SU-DHL-6 (cell line): ENCODE results near the gene SDF2L1.
A peak's percentile ranks its signal among the peaks of the same experiment; 100 is the strongest.

Source experiments
- H2AFZ ChIP-seq: fragments of 200-600 bp; sonication (generic); 2 replicates; pipeline ENCODE4 v1.6.1; 2014; ENCODE audit warnings: low read depth, mild to moderate bottlenecking, moderate library complexity, mixed read lengths, antibody characterized with exemption, low read length; ENCODE audit not compliant: severe bottlenecking
- H3F3A ChIP-seq: fragments of 200-600 bp; shearing (Covaris generic); 2 replicates; pipeline ENCODE4 v1.6.0; 2016; ENCODE audit warnings: antibody characterized with exemption, mild to moderate bottlenecking; ENCODE audit not compliant: insufficient read depth
- H3K27ac ChIP-seq: fragments of 200-600 bp; sonication (generic); 2 replicates; pipeline ENCODE4 v1.5.1; 2016; ENCODE audit warnings: low read depth, mild to moderate bottlenecking, low read length, moderate library complexity, mixed read lengths
- H3K27me3 ChIP-seq: fragments of 200-600 bp; sonication (generic), shearing (Covaris generic); 2 replicates; pipeline ENCODE4 v1.6.0; 2014; ENCODE audit warnings: mild to moderate bottlenecking, low read length
- H3K36me3 ChIP-seq: fragments of 200-600 bp; sonication (generic); 2 replicates; pipeline ENCODE4 v1.6.1; 2014; ENCODE audit warnings: mild to moderate bottlenecking, low read length, mixed read lengths
- H3K4me2 ChIP-seq: fragments of 300-600, 200-600 bp; shearing (Covaris generic), sonication (generic); 2 replicates; pipeline ENCODE4 v1.6.0; 2014; ENCODE audit warnings: low read length, low read depth, mild to moderate bottlenecking; ENCODE audit not compliant: poor library complexity, severe bottlenecking
- H3K4me3 ChIP-seq: fragments of 200-600 bp; sonication (generic); 2 replicates; pipeline ENCODE4 v1.5.1; 2014; ENCODE audit warnings: antibody characterized with exemption, low read length, mild to moderate bottlenecking, mixed read lengths; ENCODE audit not compliant: insufficient read depth, poor library complexity, severe bottlenecking
- H3K79me2 ChIP-seq: fragments of 200-600 bp; sonication (generic); 2 replicates; pipeline ENCODE4 v1.6.1; 2014; ENCODE audit warnings: mild to moderate bottlenecking, low read length, moderate library complexity; ENCODE audit not compliant: insufficient read depth
- H3K9ac ChIP-seq: fragments of 200-600 bp; sonication (generic); 2 replicates; pipeline ENCODE4 v1.7.0; 2014; ENCODE audit warnings: mild to moderate bottlenecking, low read length
- H3K9me2 ChIP-seq: fragments of 200-600 bp; sonication (generic); replicated peaks from 2 replicates; pipeline ENCODE4 v1.6.1; 2014; ENCODE audit warnings: low read length; ENCODE audit not compliant: insufficient read depth
- H3K9me3 ChIP-seq: fragments of 200-600 bp; sonication (generic); 2 replicates; pipeline ENCODE4 v1.6.1; 2014; ENCODE audit warnings: low read length, mixed read lengths; ENCODE audit not compliant: insufficient read depth
- H4K20me1 ChIP-seq: fragments of 200-600 bp; sonication (generic); 2 replicates; pipeline ENCODE4 v1.6.1; 2014; ENCODE audit warnings: low read depth, mild to moderate bottlenecking, antibody characterized with exemption, low read length, moderate library complexity, mixed read lengths
- EZH2phosphoT487 ChIP-seq: fragments of 200-600 bp; sonication (generic), shearing (Covaris generic); conservative IDR thresholded peaks from 2 replicates; pipeline ENCODE4 v1.6.1; 2018; ENCODE audit warnings: mild to moderate bottlenecking, antibody characterized with exemption, low read length, moderate library complexity, mixed read lengths
- TF ChIP-seq, protein P1 (sequence below): fragments of 200-600 bp; sonication (generic); IDR thresholded peaks from one replicate; pipeline ENCODE4 v1.5.1; 2017; ENCODE audit warnings: antibody characterized with exemption, mild to moderate bottlenecking, low read length, moderate library complexity; ENCODE audit not compliant: insufficient read depth, poor library complexity, severe bottlenecking

SDF2L1 gene

DNA sequence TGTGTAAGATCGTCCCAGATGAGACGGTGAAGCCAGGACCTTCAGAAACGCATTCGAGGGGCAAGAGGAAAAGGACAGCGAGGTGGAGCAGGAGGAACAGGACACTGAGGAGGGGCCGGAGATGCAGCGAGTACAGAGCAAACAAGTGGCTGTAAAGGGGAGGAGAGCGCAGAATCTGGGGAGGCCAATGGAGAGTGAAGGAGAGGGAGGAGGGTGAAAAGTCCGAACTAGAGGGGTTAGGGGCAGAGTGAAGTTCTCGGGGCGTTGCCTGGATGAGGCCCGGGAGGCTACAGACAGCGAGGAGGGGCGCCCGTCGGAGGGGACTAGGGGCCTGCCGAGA is 14.9 kb downstream of the SDF2L1 start:
- H2AFZ ChIP-seq, result no peak overlapping the region

DNA sequence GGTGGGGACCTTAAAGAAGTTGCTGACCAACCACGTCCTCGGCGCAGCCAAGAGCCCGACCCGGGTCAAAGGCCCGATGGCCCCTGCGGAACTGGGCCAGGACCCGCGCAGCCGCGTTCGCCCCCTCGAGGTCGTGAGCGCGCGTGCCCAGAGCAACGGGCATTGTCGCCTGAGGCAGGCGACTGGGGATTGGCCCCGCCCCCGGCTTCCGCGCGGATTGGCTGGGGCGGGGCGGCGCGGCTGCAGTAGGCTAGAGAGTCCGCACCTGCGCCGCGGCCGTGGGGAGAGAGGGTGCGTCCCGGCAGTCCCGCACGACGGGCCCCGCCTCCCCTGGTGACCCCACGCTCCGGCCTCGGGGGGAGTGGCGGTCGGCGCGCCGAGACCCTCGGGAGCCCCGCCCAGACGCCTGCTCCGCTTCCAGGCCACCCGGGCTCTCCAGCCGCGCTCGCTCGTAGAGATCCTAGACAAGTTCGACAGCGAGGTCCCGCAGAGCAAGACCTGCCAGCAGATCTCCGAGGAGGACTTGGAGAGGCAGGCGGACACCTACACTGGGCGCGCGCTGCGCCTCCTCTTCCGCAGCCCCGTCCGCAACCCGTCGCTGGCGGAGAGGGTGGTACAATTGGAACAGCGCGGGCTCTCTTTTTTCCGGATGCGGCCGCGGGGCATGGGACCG is 15.4 kb downstream of the SDF2L1 start:
- H3K9me2 ChIP-seq, result no peaks in the 10 kb centered on the region
- no peaks in the 10 kb centered on the region for H3K36me3 ChIP-seq
- H3K9ac ChIP-seq, result peak overlapping the region; percentile 74
- no peaks in the 10 kb centered on the region for H3K79me2 ChIP-seq
- peak overlapping the region; percentile 74 for H3K4me2 ChIP-seq
- TF ChIP-seq, protein P1, sequence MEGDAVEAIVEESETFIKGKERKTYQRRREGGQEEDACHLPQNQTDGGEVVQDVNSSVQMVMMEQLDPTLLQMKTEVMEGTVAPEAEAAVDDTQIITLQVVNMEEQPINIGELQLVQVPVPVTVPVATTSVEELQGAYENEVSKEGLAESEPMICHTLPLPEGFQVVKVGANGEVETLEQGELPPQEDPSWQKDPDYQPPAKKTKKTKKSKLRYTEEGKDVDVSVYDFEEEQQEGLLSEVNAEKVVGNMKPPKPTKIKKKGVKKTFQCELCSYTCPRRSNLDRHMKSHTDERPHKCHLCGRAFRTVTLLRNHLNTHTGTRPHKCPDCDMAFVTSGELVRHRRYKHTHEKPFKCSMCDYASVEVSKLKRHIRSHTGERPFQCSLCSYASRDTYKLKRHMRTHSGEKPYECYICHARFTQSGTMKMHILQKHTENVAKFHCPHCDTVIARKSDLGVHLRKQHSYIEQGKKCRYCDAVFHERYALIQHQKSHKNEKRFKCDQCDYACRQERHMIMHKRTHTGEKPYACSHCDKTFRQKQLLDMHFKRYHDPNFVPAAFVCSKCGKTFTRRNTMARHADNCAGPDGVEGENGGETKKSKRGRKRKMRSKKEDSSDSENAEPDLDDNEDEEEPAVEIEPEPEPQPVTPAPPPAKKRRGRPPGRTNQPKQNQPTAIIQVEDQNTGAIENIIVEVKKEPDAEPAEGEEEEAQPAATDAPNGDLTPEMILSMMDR, result no peak
- TF ChIP-seq EZH2phosphoT487, result no peak
- H3K27me3 ChIP-seq, result no peaks in the 10 kb centered on the region
- H2AFZ ChIP-seq, result peak overlapping the region; percentile 41
- H3K9me3 ChIP-seq, result no peaks in the 10 kb centered on the region
- peak overlapping the region; percentile 74 for H3K27ac ChIP-seq
- H3K4me3 ChIP-seq, result peak overlapping the region; percentile 63
- no peaks in the 10 kb centered on the region for H4K20me1 ChIP-seq
- H3F3A ChIP-seq, result peaks cover 10% of the 10 kb centered on the region; the same call in 1 of the 2 replicates

More for the DNA sequence above, 14.9 kb downstream of the SDF2L1 start:
- no peak overlapping the region for H3K4me3 ChIP-seq
- H4K20me1 ChIP-seq, result no peaks in the 10 kb centered on the region
- peaks cover 10% of the 10 kb centered on the region; the same call in 1 of the 2 replicates for H3F3A ChIP-seq
- H3K4me2 ChIP-seq, result peak overlapping the region; percentile 24
- H3K27ac ChIP-seq, result peak overlapping the region; percentile 29
- H3K36me3 ChIP-seq, result no peaks in the 10 kb centered on the region
- H3K9ac ChIP-seq, result 0 out of 2 replicates have a peak overlapping the region, but pooled peaks have one; percentile 74
- H3K27me3 ChIP-seq, result no peaks in the 10 kb centered on the region
- H3K79me2 ChIP-seq, result no peaks in the 10 kb centered on the region
- TF ChIP-seq, protein P1, result no peak
- no peak for TF ChIP-seq EZH2phosphoT487
- no peaks in the 10 kb centered on the region for H3K9me2 ChIP-seq
- H3K9me3 ChIP-seq, result no peaks in the 10 kb centered on the region

DNA sequence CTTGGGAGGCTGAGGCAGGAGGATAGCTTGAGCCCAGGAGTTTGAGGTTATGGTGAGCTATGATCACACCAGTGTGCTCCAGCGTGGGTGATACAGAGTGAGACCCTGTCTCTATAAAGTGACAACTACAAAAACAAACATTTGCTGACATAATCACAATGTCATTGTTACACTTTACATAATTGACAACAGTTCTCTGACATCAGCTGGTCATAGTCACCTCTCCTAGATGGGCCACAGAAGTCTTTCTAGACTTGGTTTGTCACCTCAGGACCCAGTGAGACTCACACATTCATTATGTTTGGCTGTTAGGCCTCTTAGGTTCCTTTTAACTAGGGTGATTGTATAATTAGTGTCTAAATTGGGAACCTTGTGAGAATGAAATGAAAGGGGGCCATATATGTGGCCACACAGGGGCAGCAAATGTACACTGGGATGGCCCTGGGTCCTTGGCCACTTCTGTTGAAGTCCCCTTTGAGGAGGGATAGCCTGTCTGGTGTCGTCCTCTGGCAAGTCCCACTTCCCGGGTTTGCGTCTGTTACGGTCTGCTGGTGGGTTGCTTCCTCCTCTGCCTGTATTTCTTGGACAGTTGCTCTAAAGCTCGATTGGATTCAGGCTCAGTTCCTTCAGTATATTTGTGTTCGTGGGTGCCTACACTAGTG is 17.9 kb downstream of the SDF2L1 start:
- Histone ChIP-seq H3K4me2 (no peak overlapping the region), H3K9ac (no peak overlapping the region), H3K36me3 (no peaks in the 10 kb centered on the region)

More for the DNA sequence above, 17.9 kb downstream of the SDF2L1 start:
- no peak overlapping the region for H2AFZ ChIP-seq
- H3K27ac ChIP-seq, result no peak overlapping the region
- H3K27me3 ChIP-seq, result no peaks in the 10 kb centered on the region
- H3K9me2 ChIP-seq, result no peaks in the 10 kb centered on the region
- H3F3A ChIP-seq, result peaks cover 10% of the 10 kb centered on the region; the same call in 1 of the 2 replicates
- no peak overlapping the region for H3K4me3 ChIP-seq
- H3K9me3 ChIP-seq, result no peaks in the 10 kb centered on the region
- no peak for TF ChIP-seq EZH2phosphoT487
- TF ChIP-seq, protein P1, result no peak
- no peaks in the 10 kb centered on the region for H4K20me1 ChIP-seq
- H3K79me2 ChIP-seq, result no peaks in the 10 kb centered on the region
